ENCODE results near the gene NRF1.

GRCh38 chr7:129765352-129765751 is 153.8 kb downstream of the NRF1 start:
- no peak for TF ChIP-seq CTCF (IDR thresholded peaks at IDR 0.05; ENCODE audit: low read length)
- no peak for TF ChIP-seq EZH2 (IDR thresholded peaks at IDR 0.05; ENCODE audit: borderline replicate concordance, low read length)
